ENCODE results near the gene FNDC4. TPM values are rescaled to one million over a fixed set of nuclear protein-coding genes. Genes with fewer than 3 reads are reported as not detected.

The FNDC4 gene
- total and polyA plus RNA-seq, 2 of the 8 experiments (the other 6 are each of a cell fraction or from before 2014, with no cell fraction given): 14.1 to 14.7 TPM

- Histone ChIP-seq H2BK120ac (replicated peaks; ENCODE audit: low read depth, low read length) (no peak overlapping the region), H3K4me2 (ENCODE audit: insufficient read depth in 1 of 2, low read depth in 2 of 2, low read length in 2 of 2) (no peak overlapping the region), H2BK20ac (ENCODE audit: low read length) (no peak overlapping the region), H3K56ac (replicated peaks; ENCODE audit: insufficient read length, low read depth, low read length) (no peak overlapping the region), H3K18ac (ENCODE audit: extremely low read depth, low read length) (no peak overlapping the region), H3K4me1 (replicated peaks in 1 of 4; ENCODE audit: control insufficient read depth in 3 of 4, insufficient read depth in 4 of 4, low read length in 3 of 4) (peaks cover 0 to 14% (median 8%) of the 10 kb centered on the region in 4 experiments; a peak in 5 of 7 replicates), H3K79me1 (ENCODE audit: low read depth, low read length) (no peaks in the 10 kb centered on the region; the same call in 1 of the 2 replicates), H4K91ac (replicated peaks; ENCODE audit: insufficient read length, low read length) (no peak overlapping the region), H3K27ac (ENCODE audit: low read depth, low read length) (no peak overlapping the region), H2AFZ (ENCODE audit: low read length) (no peak overlapping the region), H2BK15ac (ENCODE audit: low read length) (no peak overlapping the region), H3K23ac (ENCODE audit: insufficient read length) (no peak overlapping the region), H3K9me3 (ENCODE audit: insufficient read depth in 2 of 2, low read depth in 1 of 2, low read length in 1 of 2) (no peaks in the 10 kb centered on the region), H2AK5ac (ENCODE audit: low read depth, low read length) (no peak overlapping the region), H2BK5ac (ENCODE audit: low read depth, low read length) (no peak overlapping the region), H4K20me1 (replicated peaks in 1 of 2; ENCODE audit: control insufficient read depth in 1 of 2, insufficient read depth in 2 of 2, low read length in 2 of 2) (no peaks in the 10 kb centered on the region), H4K8ac (ENCODE audit: extremely low read depth, insufficient read depth, low read length) (no peak overlapping the region), H2BK12ac (ENCODE audit: low read depth, low read length) (no peak overlapping the region), H4K5ac (ENCODE audit: insufficient read length, low read depth, low read length) (no peak overlapping the region), H3K79me2 (ENCODE audit: control insufficient read depth in 1 of 2, insufficient read depth in 2 of 2, low read length in 2 of 2) (no peaks in the 10 kb centered on the region), H3K9ac (replicated peaks in 1 of 4; ENCODE audit: extremely low read depth in 1 of 4, low read depth in 3 of 4, low read length in 3 of 4) (no peak overlapping the region), H3K4ac (replicated peaks; ENCODE audit: insufficient read length, low read depth, low read length) (no peak overlapping the region), H3K4me3 (ENCODE audit: extremely low read depth in 1 of 4, insufficient read depth in 2 of 4, low read depth in 3 of 4, low read length in 4 of 4) (no peak overlapping the region), H3K23me2 (ENCODE audit: low read depth, low read length) (peaks cover 8% of the 10 kb centered on the region), H3K14ac (ENCODE audit: insufficient read length) (no peak overlapping the region), H3K36me3 (ENCODE audit: control insufficient read depth in 2 of 4, insufficient read depth in 4 of 4, low read length in 3 of 4) (peaks cover 3 to 23% (median 9%) of the 10 kb centered on the region in 4 experiments; a peak in 7 of 8 replicates), H3K27me3 (replicated peaks in 1 of 4; ENCODE audit: control insufficient read depth in 3 of 4, extremely low read depth in 1 of 4, insufficient read depth in 3 of 4, low read length in 3 of 4) (no peaks in the 10 kb centered on the region)
- FAIRE-seq (no peak), DNase-seq (ENCODE audit: low read depth in 1 of 2, low spot score in 2 of 2) (no peak)
- ChIA-PET POLR2A (ENCODE audit: partially characterized antibody) (interaction anchor here (0.6 to 1.5 kb wide), 6 partner anchors 10 to 224 kb away, joined by 3 to 10 read pairs (median 4); partner anchors contain the start of genes GTF3C2, NRBP1 and PPM1G), CTCF (ENCODE audit: partially characterized antibody) (no interaction called here)
- TF ChIP-seq RFX5 (IDR thresholded peaks at IDR 0.05; ENCODE audit: borderline replicate concordance, low read depth, low read length) (no peak), TCF12 (IDR thresholded peaks at IDR 0.05; ENCODE audit: low read depth, low read length) (no peak), RBBP5 (IDR thresholded peaks at IDR 0.05; ENCODE audit: borderline replicate concordance, low read depth, low read length) (no peak), JUN (IDR thresholded peaks at IDR 0.05; ENCODE audit: low read depth, low read length) (no peak), RNF2 (IDR thresholded peaks at IDR 0.05; ENCODE audit: borderline replicate concordance, low read depth, low read length, missing control alignments, poor library complexity, severe bottlenecking) (no peak), CEBPB (IDR thresholded peaks at IDR 0.05; ENCODE audit: low read depth, low read length) (no peak), CHD2 (IDR thresholded peaks at IDR 0.05; ENCODE audit: low read length) (no peak), SRF (IDR thresholded peaks at IDR 0.05; ENCODE audit: low read depth, low read length) (no peak), SUZ12 (IDR thresholded peaks at IDR 0.05; ENCODE audit: low read length) (no peak)
- 95% methylated on average over 8 of the region's 8 CpGs; no CpG with 5 or more reads in 1 of the 2 experiments for WGBS, 2 experiments (ENCODE audit: extremely low coverage in 1 of 2, insufficient coverage in 1 of 2, insufficient read length in 1 of 2, insufficient replicate concordance in 2 of 2, low coverage in 1 of 2, low lambda C conversion rate in 2 of 2, missing lambda C conversion rate in 1 of 2)
Observed at GRCh38 chr2:27445615-27446014, 49.4 kb downstream of the FNDC4 start.
